Keratinocyte (primary cell): Measurements from ENCODE around the gene ZDHHC18. TPM values are rescaled to one million over a fixed set of nuclear protein-coding genes. Genes with fewer than 3 reads are reported as not detected.

Experiments used
- DNase-seq: peaks from one replicate; pipeline ENCODE4 v3.0.0-alpha.2; 2011; ENCODE audit warnings: low read depth, missing footprints, low spot score
- FAIRE-seq: peaks from 2 replicates; lab custom pipeline; 2011; peaks lifted over from hg19 to GRCh38; lab: Jason Lieb, UNC
- H2AFZ ChIP-seq: 2 replicates; pipeline ENCODE4 v1.6.0; 2012; ENCODE audit warnings: low read length, control low read depth, inconsistent platforms; ENCODE audit not compliant: control insufficient read depth
- H3K27ac ChIP-seq: 2 replicates; pipeline ENCODE4 v1.5.1; 2011; ENCODE audit warnings: low read length; ENCODE audit not compliant: control insufficient read depth, insufficient read depth
- H3K27me3 ChIP-seq: 3 replicates; pipeline ENCODE4 v1.6.0; 2011; ENCODE audit warnings: low read length; ENCODE audit not compliant: control insufficient read depth, insufficient read depth; ENCODE audit errors: extremely low read depth
- H3K36me3 ChIP-seq, 2 experiments: 2 replicates in 1 of 2; 3 replicates in 1 of 2; pipeline ENCODE4 v1.5.1; 2011; ENCODE audit warnings: low read length in 2 of 2, mild to moderate bottlenecking in 1 of 2; ENCODE audit not compliant: control insufficient read depth in 2 of 2, insufficient read depth in 2 of 2; ENCODE audit errors: extremely low read depth in 1 of 2
- H3K4me1 ChIP-seq: 3 replicates; pipeline ENCODE4 v1.5.1; 2011; ENCODE audit warnings: low read length; ENCODE audit not compliant: control insufficient read depth, insufficient read depth; ENCODE audit errors: extremely low read depth
- H3K4me2 ChIP-seq: 3 replicates; pipeline ENCODE4 v1.6.0; 2011; ENCODE audit warnings: low read depth, low read length; ENCODE audit not compliant: control insufficient read depth, insufficient read depth; ENCODE audit errors: extremely low read depth
- H3K4me3 ChIP-seq, 3 experiments: fragments of 200-600 bp in 1 of 3; sonication (generic) in 1 of 3; 2 replicates in 2 of 3; 3 replicates in 1 of 3; pipeline ENCODE4 v1.5.1; 2011 to 2016; ENCODE audit warnings: low read length in 3 of 3, mild to moderate bottlenecking in 3 of 3, control low read depth in 2 of 3, inconsistent platforms in 1 of 3, low read depth in 1 of 3, mixed read lengths in 1 of 3, mixed run types in 1 of 3, moderate library complexity in 1 of 3; ENCODE audit not compliant: control insufficient read depth in 2 of 3, insufficient read depth in 2 of 3; ENCODE audit errors: extremely low read depth in 1 of 3
- H3K79me2 ChIP-seq: 2 replicates; pipeline ENCODE4 v1.6.0; 2012; ENCODE audit warnings: low read length; ENCODE audit not compliant: control insufficient read depth, insufficient read depth
- H3K9ac ChIP-seq: 3 replicates; pipeline ENCODE4 v1.6.0; 2011; ENCODE audit warnings: low read length; ENCODE audit not compliant: control insufficient read depth, insufficient read depth; ENCODE audit errors: extremely low read depth
- H3K9me1 ChIP-seq: 3 replicates; pipeline ENCODE4 v1.6.0; 2011; ENCODE audit warnings: low read length; ENCODE audit not compliant: control insufficient read depth, insufficient read depth; ENCODE audit errors: extremely low read depth
- H3K9me3 ChIP-seq: 2 replicates; pipeline ENCODE4 v1.5.1; 2012; ENCODE audit warnings: low read depth, low read length; ENCODE audit not compliant: control insufficient read depth
- H4K20me1 ChIP-seq: 3 replicates; pipeline ENCODE4 v1.6.0; 2011; ENCODE audit warnings: low read length; ENCODE audit not compliant: control insufficient read depth, insufficient read depth; ENCODE audit errors: extremely low read depth
- CTCF ChIP-seq, 3 experiments: IDR thresholded peaks in 1 of 3; conservative IDR thresholded peaks in 1 of 3; optimal IDR thresholded peaks in 1 of 3; 2 replicates in 2 of 3; 3 replicates in 1 of 3; pipeline versions ENCODE3 to v1.5.1; 2011; ENCODE audit warnings: low read length in 3 of 3, mild to moderate bottlenecking in 3 of 3, moderate library complexity in 2 of 3, control low read depth in 1 of 3, inconsistent platforms in 1 of 3; ENCODE audit not compliant: insufficient read depth in 2 of 3; ENCODE audit errors: extremely low read depth in 1 of 3
- EZH2 ChIP-seq: IDR thresholded peaks from one replicate; pipeline ENCODE4 v1.6.1; 2012; ENCODE audit warnings: inconsistent platforms, mild to moderate bottlenecking, low read length, moderate library complexity
- dilution Hi-C: fragments of 300-500 bp; cut with MboI; formaldehyde crosslinking; loops from one replicate; pipeline ENCODE4 v1.7.0; 2020; ENCODE audit warnings: low sequenced_read_pairs; ENCODE audit not compliant: extremely low pct_ligation_motif_present
- polyA plus RNA-seq, 5 experiments: library from polyadenylated mRNA; depleted of rRNA in 3 of 5; stranded (reverse) in 3 of 5; stranded (forward) in 1 of 5; unstranded in 1 of 5; fragments of >200 nt; gene quantifications; 1 replicate in 1 of 5; 2 replicates in 3 of 5; 3 replicates in 1 of 5; pipeline versions ENCODE4 v1.2.1 to v1.2.3, GENCODE V29; 2011 to 2012; ENCODE audit warnings: missing spikeins in 2 of 5, low read depth in 1 of 5, low replicate concordance in 1 of 5

Gene ZDHHC18
- polyA plus RNA-seq, 1 donor (not counting 4 experiments of a cell fraction or from before 2014, with no cell fraction given), result 18.1 TPM

- H4K20me1 ChIP-seq, result no peaks in the 10 kb centered on the region
- no peak overlapping the region for H3K4me3 ChIP-seq
- no peaks in the 10 kb centered on the region for H3K27me3 ChIP-seq
- H3K27ac ChIP-seq, result no peak overlapping the region
- FAIRE-seq (no peak), DNase-seq (no peak)
- no peak overlapping the region for H2AFZ ChIP-seq
- dilution Hi-C loops, result no loop called here
- H3K9ac ChIP-seq, result no peak overlapping the region
- no peak for TF ChIP-seq CTCF (optimal IDR thresholded peaks at IDR 0.05 in 1 of 3, IDR thresholded peaks at IDR 0.05 in 1 of 3, conservative IDR thresholded peaks at IDR 0.05 in 1 of 3; ENCODE audit: extremely low read depth in 1 of 3, insufficient read depth in 2 of 3, low read length in 3 of 3)
- no peak for TF ChIP-seq EZH2
- H3K4me2 ChIP-seq, result no peak overlapping the region
- H3K9me3 ChIP-seq, result no peaks in the 10 kb centered on the region
- peaks cover 15 to 17% of the 10 kb centered on the region in 2 experiments for H3K36me3 ChIP-seq
- peaks cover 28% of the 10 kb centered on the region for H3K4me1 ChIP-seq
- H3K79me2 ChIP-seq, result peaks cover 6% of the 10 kb centered on the region
- no peaks in the 10 kb centered on the region for H3K9me1 ChIP-seq
These were observed 42.2 kb upstream of the ZDHHC18 start for GRCh38 chr1:26784023-26784871.

- Histone ChIP-seq H3K27me3 (no peaks in the 10 kb centered on the region), H3K9me3 (no peaks in the 10 kb centered on the region), H3K4me3 (no peak overlapping the region), H3K27ac (no peak overlapping the region), H3K9me1 (no peaks in the 10 kb centered on the region), H3K36me3 (peaks cover 9 to 13% of the 10 kb centered on the region in 2 experiments), H3K9ac (no peak overlapping the region), H2AFZ (no peak overlapping the region), H4K20me1 (no peaks in the 10 kb centered on the region), H3K4me1 (peaks cover 28% of the 10 kb centered on the region), H3K79me2 (peaks cover 4% of the 10 kb centered on the region), H3K4me2 (no peak overlapping the region)
- DNase-seq (no peak), FAIRE-seq (no peak)
- dilution Hi-C loops, result no loop called here
- no peak for TF ChIP-seq CTCF (optimal IDR thresholded peaks at IDR 0.05 in 1 of 3, IDR thresholded peaks at IDR 0.05 in 1 of 3, conservative IDR thresholded peaks at IDR 0.05 in 1 of 3; ENCODE audit: extremely low read depth in 1 of 3, insufficient read depth in 2 of 3, low read length in 3 of 3)
- no peak for TF ChIP-seq EZH2
These were observed 41.6 kb upstream of the ZDHHC18 start for GRCh38 chr1:26784886-26785285.
